ENCODE data around the gene CMPK1. TPM values are rescaled to one million over a fixed set of nuclear protein-coding genes. Genes with fewer than 3 reads are reported as not detected.
"Not testable (repeated sequence)": the region's sequence is repeated elsewhere in the genome, so short reads cannot be mapped to it uniquely, and the experiment has no call there.

CMPK1 gene
- polyA plus RNA-seq (2013) = 121 TPM

- peak within 1 kb of the TSS; percentile 79 to 91 for H3K27ac ChIP-seq (ENCODE audit: insufficient read depth in 1 of 2, low read depth in 1 of 2, low read length in 2 of 2, poor library complexity in 1 of 2, severe bottlenecking in 2 of 2)
- ChIA-PET CTCF (interaction anchor here (0.9 to 3.4 kb wide), 11 partner anchors 10 to 155 kb away, joined by 3 to 18 read pairs (median 4); no protein-coding TSS in a partner anchor), POLR2A (interaction anchor here (0.6 to 1.3 kb wide), 3 partner anchors 19 to 175 kb away, joined by 3 to 8 read pairs (median 3); partner anchors contain the start of gene STIL)
- peak; percentile 89 to 92 (median 91) for DNase-seq
- H3K4me3 ChIP-seq (ENCODE audit: control insufficient read depth in 1 of 7, extremely low read depth in 1 of 7, insufficient read depth in 4 of 7, low read depth in 2 of 7, low read length in 6 of 7) = peak within 1 kb of the TSS; percentile 86 to 99 (median 95)
- H3K4me1 ChIP-seq (ENCODE audit: control extremely low read depth in 1 of 4, control insufficient read depth in 4 of 4, insufficient read depth in 4 of 4, low read length in 3 of 4) = peaks cover 5 to 30% (median 19%) of the 10 kb centered on the region in 4 experiments
- H3K9me3 ChIP-seq (ENCODE audit: control extremely low read depth in 1 of 5, control insufficient read depth in 4 of 5, insufficient read depth in 2 of 5, low read depth in 1 of 5, low read length in 4 of 5) = no peaks in the 10 kb centered on the region
- H3K27me3 ChIP-seq (replicated peaks in 2 of 5; ENCODE audit: control insufficient read depth in 4 of 5, insufficient read depth in 5 of 5, low read length in 4 of 5) = no peaks in the 10 kb centered on the region
- H3K36me3 ChIP-seq (ENCODE audit: control insufficient read depth in 4 of 4, insufficient read depth in 4 of 4, low read length in 3 of 4) = no peaks in the 10 kb centered on the region
- 0% methylated on average over 39 of the region's 40 CpGs for WGBS (ENCODE audit: insufficient coverage)
Measured at GRCh38 chr1:47333578-47333921, at the start of gene CMPK1. Gene CMPK1, plus strand, starts transcription at chr1:47333790. Its CDS starts 156 bp downstream, at chr1:47333946.

GRCh38 chr1:47288116-47288515, 45.5 kb upstream of the CMPK1 start:
- peaks cover 2 to 45% (median 9%) of the 10 kb centered on the region in 4 experiments for H3K36me3 ChIP-seq (ENCODE audit: control insufficient read depth in 4 of 4, insufficient read depth in 4 of 4, low read length in 3 of 4)
- H3K9me3 ChIP-seq (ENCODE audit: control extremely low read depth in 1 of 5, control insufficient read depth in 4 of 5, insufficient read depth in 2 of 5, low read depth in 1 of 5, low read length in 4 of 5); H3K27me3 ChIP-seq (replicated peaks in 2 of 5; ENCODE audit: control insufficient read depth in 4 of 5, insufficient read depth in 5 of 5, low read length in 4 of 5); POLR2A ChIA-PET; H3K27ac ChIP-seq (ENCODE audit: insufficient read depth in 1 of 2, low read depth in 1 of 2, low read length in 2 of 2, poor library complexity in 1 of 2, severe bottlenecking in 2 of 2): not testable (repeated sequence)
- DNase-seq = peak; percentile 11 to 52 (median 40)
- H3K4me1 ChIP-seq (ENCODE audit: control extremely low read depth in 1 of 4, control insufficient read depth in 4 of 4, insufficient read depth in 4 of 4, low read length in 3 of 4) = peaks cover 0 to 11% (median 0%) of the 10 kb centered on the region in 4 experiments
- CTCF ChIA-PET = interaction anchor here (1.8 kb wide), 1 partner anchor 95 kb away, joined by 5 read pairs; no protein-coding TSS in a partner anchor
- peak overlapping the region in 3 of 7 experiments; percentile 26 to 62 (median 48) for H3K4me3 ChIP-seq (ENCODE audit: control insufficient read depth in 1 of 7, extremely low read depth in 1 of 7, insufficient read depth in 4 of 7, low read depth in 2 of 7, low read length in 6 of 7)
- 17% methylated on average over 1 of the region's 4 CpGs for WGBS (ENCODE audit: insufficient coverage)

GRCh38 chr1:47294863-47295262, 38.7 kb upstream of the CMPK1 start:
- H3K27me3 ChIP-seq (replicated peaks in 2 of 5; ENCODE audit: control insufficient read depth in 4 of 5, insufficient read depth in 5 of 5, low read length in 4 of 5); POLR2A ChIA-PET; DNase-seq; H3K4me3 ChIP-seq (ENCODE audit: control insufficient read depth in 1 of 7, extremely low read depth in 1 of 7, insufficient read depth in 4 of 7, low read depth in 2 of 7, low read length in 6 of 7); H3K9me3 ChIP-seq (ENCODE audit: control extremely low read depth in 1 of 5, control insufficient read depth in 4 of 5, insufficient read depth in 2 of 5, low read depth in 1 of 5, low read length in 4 of 5); H3K4me1 ChIP-seq (ENCODE audit: control extremely low read depth in 1 of 4, control insufficient read depth in 4 of 4, insufficient read depth in 4 of 4, low read length in 3 of 4); H3K27ac ChIP-seq (ENCODE audit: insufficient read depth in 1 of 2, low read depth in 1 of 2, low read length in 2 of 2, poor library complexity in 1 of 2, severe bottlenecking in 2 of 2): not testable (repeated sequence)
- peaks cover 5 to 46% (median 15%) of the 10 kb centered on the region in 4 experiments for H3K36me3 ChIP-seq (ENCODE audit: control insufficient read depth in 4 of 4, insufficient read depth in 4 of 4, low read length in 3 of 4)
- CTCF ChIA-PET = interaction anchor here (1.2 kb wide), 1 partner anchor 16 kb away, joined by 4 read pairs; no protein-coding TSS in a partner anchor
- 100% methylated on average over 5 of the region's 6 CpGs for WGBS (ENCODE audit: insufficient coverage)

- no peaks in the 10 kb centered on the region for H3K9me3 ChIP-seq (ENCODE audit: control extremely low read depth in 1 of 5, control insufficient read depth in 4 of 5, insufficient read depth in 2 of 5, low read depth in 1 of 5, low read length in 4 of 5)
- H3K4me3 ChIP-seq (ENCODE audit: control insufficient read depth in 1 of 7, extremely low read depth in 1 of 7, insufficient read depth in 4 of 7, low read depth in 2 of 7, low read length in 6 of 7) = no peak overlapping the region
- no CpG with 5 or more reads among the region's 2 CpGs for WGBS (ENCODE audit: insufficient coverage)
- POLR2A ChIA-PET = no interaction called here
- H3K27me3 ChIP-seq (replicated peaks in 2 of 5; ENCODE audit: control insufficient read depth in 4 of 5, insufficient read depth in 5 of 5, low read length in 4 of 5) = no peaks in the 10 kb centered on the region
- H3K27ac ChIP-seq (ENCODE audit: insufficient read depth in 1 of 2, low read depth in 1 of 2, low read length in 2 of 2, poor library complexity in 1 of 2, severe bottlenecking in 2 of 2) = no peak overlapping the region
- no peak for DNase-seq
- peaks cover 5 to 48% (median 16%) of the 10 kb centered on the region in 4 experiments for H3K36me3 ChIP-seq (ENCODE audit: control insufficient read depth in 4 of 4, insufficient read depth in 4 of 4, low read length in 3 of 4)
- CTCF ChIA-PET = no interaction called here
- H3K4me1 ChIP-seq (ENCODE audit: control extremely low read depth in 1 of 4, control insufficient read depth in 4 of 4, insufficient read depth in 4 of 4, low read length in 3 of 4) = no peaks in the 10 kb centered on the region
Measured at GRCh38 chr1:47295579-47295978, 38.0 kb upstream of the CMPK1 start.

GRCh38 chr1:47298025-47298699, 35.4 kb upstream of the CMPK1 start:
- CTCF ChIA-PET = interaction anchor here (0.7 to 1.0 kb wide), 3 partner anchors 12 to 103 kb away, joined by 3 to 4 read pairs (median 3); no protein-coding TSS in a partner anchor
- POLR2A ChIA-PET = interaction anchor here (0.7 kb wide), 1 partner anchor 46 kb away, joined by 3 read pairs; no protein-coding TSS in a partner anchor
- H3K27ac ChIP-seq (ENCODE audit: insufficient read depth in 1 of 2, low read depth in 1 of 2, low read length in 2 of 2, poor library complexity in 1 of 2, severe bottlenecking in 2 of 2) = no peak overlapping the region

GRCh38 chr1:47302472-47302871, 31.1 kb upstream of the CMPK1 start:
- H3K4me1 ChIP-seq (ENCODE audit: control extremely low read depth in 1 of 4, control insufficient read depth in 4 of 4, insufficient read depth in 4 of 4, low read length in 3 of 4) = no peaks in the 10 kb centered on the region
- H3K4me3 ChIP-seq (ENCODE audit: control insufficient read depth in 1 of 7, extremely low read depth in 1 of 7, insufficient read depth in 4 of 7, low read depth in 2 of 7, low read length in 6 of 7) = no peak overlapping the region
- DNase-seq = no peak
- H3K27me3 ChIP-seq (replicated peaks in 2 of 5; ENCODE audit: control insufficient read depth in 4 of 5, insufficient read depth in 5 of 5, low read length in 4 of 5) = no peaks in the 10 kb centered on the region
- 100% methylated on average over 1 of the region's 2 CpGs for WGBS (ENCODE audit: insufficient coverage)
- no peak overlapping the region for H3K27ac ChIP-seq (ENCODE audit: insufficient read depth in 1 of 2, low read depth in 1 of 2, low read length in 2 of 2, poor library complexity in 1 of 2, severe bottlenecking in 2 of 2)
- ChIA-PET POLR2A (no interaction called here), CTCF (no interaction called here)
- peaks cover 6 to 55% (median 22%) of the 10 kb centered on the region in 4 experiments for H3K36me3 ChIP-seq (ENCODE audit: control insufficient read depth in 4 of 4, insufficient read depth in 4 of 4, low read length in 3 of 4)
- H3K9me3 ChIP-seq (ENCODE audit: control extremely low read depth in 1 of 5, control insufficient read depth in 4 of 5, insufficient read depth in 2 of 5, low read depth in 1 of 5, low read length in 4 of 5) = no peaks in the 10 kb centered on the region

More at GRCh38 chr1:47298025-47298699, 35.4 kb upstream of the CMPK1 start:
- no peak for DNase-seq
- Histone ChIP-seq H3K4me1 (ENCODE audit: control extremely low read depth in 1 of 4, control insufficient read depth in 4 of 4, insufficient read depth in 4 of 4, low read length in 3 of 4) (no peaks in the 10 kb centered on the region), H3K27me3 (replicated peaks in 2 of 5; ENCODE audit: control insufficient read depth in 4 of 5, insufficient read depth in 5 of 5, low read length in 4 of 5) (no peaks in the 10 kb centered on the region), H3K4me3 (ENCODE audit: control insufficient read depth in 1 of 7, extremely low read depth in 1 of 7, insufficient read depth in 4 of 7, low read depth in 2 of 7, low read length in 6 of 7) (no peak overlapping the region), H3K9me3 (ENCODE audit: control extremely low read depth in 1 of 5, control insufficient read depth in 4 of 5, insufficient read depth in 2 of 5, low read depth in 1 of 5, low read length in 4 of 5) (no peaks in the 10 kb centered on the region), H3K36me3 (ENCODE audit: control insufficient read depth in 4 of 4, insufficient read depth in 4 of 4, low read length in 3 of 4) (peaks cover 9 to 56% (median 28%) of the 10 kb centered on the region in 4 experiments)

- no peaks in the 10 kb centered on the region for H3K9me3 ChIP-seq (ENCODE audit: control extremely low read depth in 1 of 5, control insufficient read depth in 4 of 5, insufficient read depth in 2 of 5, low read depth in 1 of 5, low read length in 4 of 5)
- no peak overlapping the region for H3K4me3 ChIP-seq (ENCODE audit: control insufficient read depth in 1 of 7, extremely low read depth in 1 of 7, insufficient read depth in 4 of 7, low read depth in 2 of 7, low read length in 6 of 7)
- no peak overlapping the region for H3K27ac ChIP-seq (ENCODE audit: insufficient read depth in 1 of 2, low read depth in 1 of 2, low read length in 2 of 2, poor library complexity in 1 of 2, severe bottlenecking in 2 of 2)
- ChIA-PET CTCF (no interaction called here), POLR2A (no interaction called here)
- peaks cover 4 to 29% (median 5%) of the 10 kb centered on the region in 4 experiments for H3K36me3 ChIP-seq (ENCODE audit: control insufficient read depth in 4 of 4, insufficient read depth in 4 of 4, low read length in 3 of 4)
- DNase-seq = no peak
- H3K27me3 ChIP-seq (replicated peaks in 2 of 5; ENCODE audit: control insufficient read depth in 4 of 5, insufficient read depth in 5 of 5, low read length in 4 of 5) = no peaks in the 10 kb centered on the region
- WGBS (ENCODE audit: insufficient coverage) = 100% methylated on average over 2 of the region's 4 CpGs
- peaks cover 7 to 11% (median 10%) of the 10 kb centered on the region in 4 experiments for H3K4me1 ChIP-seq (ENCODE audit: control extremely low read depth in 1 of 4, control insufficient read depth in 4 of 4, insufficient read depth in 4 of 4, low read length in 3 of 4)
Measured at GRCh38 chr1:47309427-47309826, 24.2 kb upstream of the CMPK1 start.
